ENCODE measurements around the gene GNAS-AS1. TPM values are rescaled to one million over a fixed set of nuclear protein-coding genes. Genes with fewer than 3 reads are reported as not detected.

Gene GNAS-AS1
- total RNA-seq, 4 donors from 2014 or later: 0.19 TPM; not detected in 3

DNA sequence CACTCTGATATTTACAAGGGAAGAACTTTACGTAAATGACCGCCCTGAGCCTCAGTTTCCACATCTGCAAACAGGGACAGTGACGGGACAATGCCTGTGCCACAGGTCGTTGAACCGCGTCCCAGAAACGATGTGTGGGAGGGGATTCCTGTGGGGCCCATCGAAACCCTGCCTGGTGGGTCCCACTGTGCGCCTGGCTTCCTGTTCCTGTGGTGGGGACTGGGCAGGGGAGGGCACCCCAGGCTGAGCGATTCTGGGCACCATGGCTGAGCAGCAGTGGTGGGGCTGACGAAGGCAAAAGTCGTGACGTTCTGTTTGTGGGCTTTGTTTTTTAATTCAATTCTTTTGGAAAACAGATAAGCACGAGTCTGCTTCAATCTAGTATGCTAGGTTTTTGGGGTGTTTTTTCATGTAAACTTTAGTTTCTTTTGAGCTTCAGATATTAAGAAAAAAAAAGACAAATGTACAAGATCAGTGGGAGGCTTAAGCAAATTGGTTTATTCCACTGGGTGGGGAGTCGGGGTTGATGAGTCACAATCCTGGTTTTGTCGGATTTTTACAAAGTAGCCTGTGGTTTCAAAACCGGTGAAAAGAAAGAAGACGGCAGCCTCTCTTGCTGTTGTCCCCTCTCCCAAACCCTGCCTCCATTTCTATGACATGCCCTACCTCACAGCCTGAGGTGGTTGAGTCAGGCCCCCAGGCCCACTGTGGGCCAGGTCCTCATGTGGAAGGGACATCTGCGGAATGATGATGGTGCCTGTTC is 40.4 kb downstream of the GNAS-AS1 start:
- H3K9me3 ChIP-seq: no peaks in the 10 kb centered on the region
- no peaks in the 10 kb centered on the region for H3K36me3 ChIP-seq
- peaks cover under 1% of the 10 kb centered on the region for H3K27me3 ChIP-seq
- no peak overlapping the region for H3K27ac ChIP-seq
- WGBS, 2 donors (ENCODE audit: low coverage in 1 of 2): 79 to 89% methylated on average over 8 to 12 of the region's 19 CpGs
- no peak overlapping the region for H3K4me3 ChIP-seq
- no peak for ATAC-seq
- no peaks in the 10 kb centered on the region for H3K4me1 ChIP-seq
- TF ChIP-seq EP300 (IDR thresholded peaks at IDR 0.05) (no peak), POLR2A (IDR thresholded peaks at IDR 0.05) (no peak), CTCF (IDR thresholded peaks at IDR 0.05) (no peak), POLR2AphosphoS5 (IDR thresholded peaks at IDR 0.05) (no peak)

DNA sequence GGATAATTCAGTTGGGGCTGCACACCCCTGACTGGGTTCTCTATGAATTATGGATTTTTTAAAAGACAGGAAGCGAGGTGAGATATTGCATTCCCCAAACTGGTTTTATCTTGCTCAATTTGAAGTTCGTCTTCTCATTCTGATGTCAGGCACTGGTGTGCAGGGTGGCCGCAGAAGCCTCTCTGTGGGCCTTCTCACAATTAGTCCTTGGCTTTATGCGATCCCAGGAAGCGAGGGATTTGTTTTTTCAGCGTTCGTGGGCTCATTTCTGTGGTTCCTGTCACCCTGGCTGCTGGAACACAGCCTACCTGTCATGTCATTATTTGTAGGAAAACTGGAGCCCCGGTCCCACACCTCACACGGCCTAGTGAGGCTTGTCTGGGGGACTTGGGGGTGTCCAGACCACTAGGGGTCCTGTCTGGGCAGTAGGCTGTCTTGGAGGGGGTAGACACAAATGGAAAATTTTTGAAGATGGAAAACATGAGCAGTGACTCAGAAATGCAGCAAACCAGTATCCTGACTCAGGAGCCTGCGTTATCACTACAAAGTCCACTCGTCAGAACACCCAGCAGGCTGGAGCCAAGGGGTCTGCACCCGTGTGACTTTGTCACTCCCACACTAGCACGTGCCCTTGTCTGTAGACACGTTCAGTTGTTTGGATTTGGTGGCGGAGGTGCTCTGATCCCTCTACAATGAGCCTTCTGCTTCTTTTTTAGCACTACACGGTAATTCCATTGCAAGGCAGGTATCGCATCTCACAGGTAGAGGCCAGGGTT is 42.2 kb downstream of the GNAS-AS1 start:
- H3K9me3 ChIP-seq: no peaks in the 10 kb centered on the region
- TF ChIP-seq POLR2A (IDR thresholded peaks at IDR 0.05) (no peak), CTCF (IDR thresholded peaks at IDR 0.05) (no peak), POLR2AphosphoS5 (IDR thresholded peaks at IDR 0.05) (no peak), EP300 (IDR thresholded peaks at IDR 0.05) (no peak)
- no peak for ATAC-seq
- no peaks in the 10 kb centered on the region for H3K4me1 ChIP-seq
- no peak overlapping the region for H3K4me3 ChIP-seq
- H3K36me3 ChIP-seq: no peaks in the 10 kb centered on the region
- peaks cover 19% of the 10 kb centered on the region for H3K27me3 ChIP-seq
- H3K27ac ChIP-seq: no peak overlapping the region
- 59 to 68% methylated on average over 4 to 9 of the region's 17 CpGs for WGBS, 2 donors (ENCODE audit: low coverage in 1 of 2)

GRCh38 chr20:58807801-58808200 is 42.9 kb downstream of the GNAS-AS1 start:
- no peak for TF ChIP-seq EP300 (IDR thresholded peaks at IDR 0.05)
- TF ChIP-seq POLR2AphosphoS5 (IDR thresholded peaks at IDR 0.05): no peak
- no peak for TF ChIP-seq CTCF (IDR thresholded peaks at IDR 0.05)
- no peak for TF ChIP-seq POLR2A (IDR thresholded peaks at IDR 0.05)
- no peaks in the 10 kb centered on the region for H3K36me3 ChIP-seq
- 60 to 83% methylated on average over 2 to 10 of the region's 11 CpGs for WGBS, 2 donors (ENCODE audit: low coverage in 1 of 2)
- no peaks in the 10 kb centered on the region for H3K4me1 ChIP-seq
- no peaks in the 10 kb centered on the region for H3K9me3 ChIP-seq
- no peak overlapping the region for H3K4me3 ChIP-seq
- ATAC-seq: no peak
- peaks cover 25% of the 10 kb centered on the region for H3K27me3 ChIP-seq
- no peak overlapping the region for H3K27ac ChIP-seq

DNA sequence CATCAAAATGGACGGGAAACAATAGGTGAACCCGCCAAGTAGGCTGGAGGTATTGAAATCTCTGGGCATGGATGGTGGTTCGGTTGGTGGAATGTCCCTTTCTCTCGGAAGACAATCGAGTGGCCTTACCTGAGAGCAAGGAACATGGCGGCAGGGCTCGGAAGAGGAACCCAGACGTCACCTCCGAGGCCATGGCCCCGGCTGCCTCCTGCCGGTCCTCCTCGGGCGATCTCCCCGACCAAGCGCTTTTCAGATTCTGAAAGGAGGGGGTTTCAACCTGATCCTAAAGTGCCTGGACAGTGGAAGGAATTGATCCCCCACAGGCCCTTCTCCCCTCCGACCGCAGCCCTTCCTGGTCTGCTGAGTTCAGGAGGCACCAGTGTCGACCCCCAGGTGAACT is 47.2 kb downstream of the GNAS-AS1 start:
- TF ChIP-seq CTCF (IDR thresholded peaks at IDR 0.05): no peak
- TF ChIP-seq POLR2AphosphoS5 (IDR thresholded peaks at IDR 0.05): no peak
- TF ChIP-seq POLR2A (IDR thresholded peaks at IDR 0.05): no peak
- TF ChIP-seq EP300 (IDR thresholded peaks at IDR 0.05): no peak
- H3K4me1 ChIP-seq: no peaks in the 10 kb centered on the region
- H3K27ac ChIP-seq: no peak overlapping the region
- H3K27me3 ChIP-seq: peaks cover 36% of the 10 kb centered on the region
- no peak overlapping the region for H3K4me3 ChIP-seq
- WGBS, 2 donors (ENCODE audit: low coverage in 1 of 2): 90% methylated on average over 2 to 8 of the region's 18 CpGs
- no peak for ATAC-seq
- no peaks in the 10 kb centered on the region for H3K36me3 ChIP-seq
- H3K9me3 ChIP-seq: no peaks in the 10 kb centered on the region
